Ecto neural progenitor cell (in vitro differentiated cells): Measurements from ENCODE around the gene MTERF4.
"Not testable (repeated sequence)": the region's sequence is repeated elsewhere in the genome, so short reads cannot be mapped to it uniquely, and the experiment has no call there.

Experiments
- DNase-seq: peaks from one replicate; pipeline ENCODE4 v3.0.0-alpha.2; 2018; ENCODE audit warnings: low spot score

MTERF4 gene

DNA sequence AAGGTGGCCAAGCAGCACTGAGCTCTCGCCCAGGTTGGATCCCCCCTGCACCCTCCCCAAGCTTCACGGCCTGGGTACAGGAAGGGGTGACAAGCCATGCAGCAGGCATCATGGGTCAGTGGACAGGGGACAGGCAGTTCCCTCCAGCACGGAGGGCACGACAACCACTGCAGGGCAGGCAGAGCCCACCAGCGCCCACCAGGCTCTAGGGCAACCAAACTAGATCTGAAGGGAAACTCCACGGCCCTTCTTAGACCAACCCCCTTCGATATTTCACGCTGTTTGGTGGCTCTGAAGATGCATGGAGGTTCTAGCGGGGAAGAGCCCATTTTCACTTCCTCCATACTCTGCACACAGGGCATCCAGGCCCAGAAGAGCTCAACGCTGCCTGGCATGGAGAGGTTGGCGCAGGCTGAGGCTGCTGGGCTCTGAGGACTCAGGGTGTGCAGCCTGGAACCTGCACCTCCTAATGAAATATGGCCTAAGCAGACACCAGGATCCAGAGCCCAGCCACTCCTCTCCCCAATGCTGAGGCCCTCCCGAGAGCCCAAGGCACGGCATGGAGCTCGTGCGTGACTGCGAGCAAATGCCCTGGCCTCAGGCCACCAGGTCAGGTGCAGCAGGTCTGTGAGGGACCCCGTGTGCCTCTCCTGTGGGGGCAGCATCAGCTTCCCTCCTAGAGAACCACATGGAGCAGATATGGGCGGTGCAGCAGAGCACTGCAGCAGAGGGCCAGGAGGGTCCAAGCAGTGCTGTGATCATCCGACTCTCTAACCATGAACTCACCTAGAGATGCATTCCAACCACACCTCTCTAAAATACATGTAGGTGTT is 8.7 kb upstream of the MTERF4 start:
- DNase-seq = no peak

DNA sequence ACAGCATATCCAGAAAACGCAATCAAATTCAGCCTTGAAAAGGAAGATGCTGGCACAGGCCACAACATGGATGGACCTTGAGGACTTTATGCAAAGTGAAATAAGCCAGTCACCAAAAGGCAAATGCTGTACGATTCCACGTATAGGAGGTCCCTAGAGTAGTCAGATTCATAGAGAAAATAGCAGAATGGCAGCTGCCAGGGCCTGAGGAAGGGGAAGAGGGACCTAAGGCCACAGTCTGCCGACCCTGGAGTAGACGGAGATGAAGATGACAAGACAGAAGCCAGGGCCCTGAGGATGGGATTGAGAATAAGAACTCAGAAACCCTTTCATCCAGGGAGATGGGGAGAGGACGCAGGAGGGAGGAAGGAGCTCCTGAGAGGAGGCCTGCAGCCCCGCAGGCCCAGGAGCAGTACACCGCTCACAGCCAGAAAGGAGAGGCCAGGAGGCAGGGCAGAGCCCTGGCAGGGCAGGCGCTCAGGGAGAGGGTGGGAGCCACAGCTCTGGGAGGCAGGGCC is 8.1 kb upstream of the MTERF4 start:
- no peak for DNase-seq

DNA sequence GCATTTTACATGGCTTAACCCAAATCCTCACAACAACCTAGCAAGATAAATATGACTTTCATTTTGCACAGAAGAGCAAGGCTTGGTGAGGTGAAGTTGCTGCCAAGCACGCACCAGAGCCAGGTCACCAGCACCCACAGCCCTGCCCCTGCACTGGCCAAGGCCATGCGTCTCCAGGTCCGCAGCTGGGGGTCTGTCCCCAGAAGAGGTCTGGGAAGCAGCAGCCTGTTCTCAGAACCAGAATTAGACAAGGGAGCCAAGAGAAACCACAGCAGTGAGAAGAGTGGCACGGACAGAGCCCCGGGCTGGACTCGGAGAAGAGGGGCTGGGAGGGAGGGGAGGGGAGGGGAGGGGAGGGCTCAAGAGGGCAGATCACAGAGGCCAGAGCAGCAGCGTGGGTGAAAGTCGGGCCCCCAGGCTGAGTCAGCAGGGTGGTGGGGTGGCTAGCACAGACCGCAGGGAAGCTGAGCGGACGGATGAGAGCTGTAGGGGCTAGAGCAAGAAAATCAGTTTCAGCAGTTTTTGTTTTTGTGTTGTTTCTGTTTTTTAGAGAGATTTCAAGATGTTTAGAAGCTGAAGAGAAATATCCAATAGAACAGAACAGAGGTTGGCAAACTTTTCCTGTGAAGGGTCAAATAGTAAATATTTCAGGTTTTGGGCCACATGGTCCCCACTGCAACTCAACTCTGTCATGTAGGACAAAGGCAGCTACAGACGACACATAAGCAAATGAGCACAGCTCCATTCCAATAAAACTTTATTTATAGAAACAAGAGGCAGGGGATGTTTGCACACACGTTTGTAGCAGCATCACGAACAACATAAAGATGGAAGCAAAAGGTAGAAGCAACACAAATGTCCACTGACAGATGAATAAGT is 7.4 kb upstream of the MTERF4 start:
- no peak for DNase-seq

DNA sequence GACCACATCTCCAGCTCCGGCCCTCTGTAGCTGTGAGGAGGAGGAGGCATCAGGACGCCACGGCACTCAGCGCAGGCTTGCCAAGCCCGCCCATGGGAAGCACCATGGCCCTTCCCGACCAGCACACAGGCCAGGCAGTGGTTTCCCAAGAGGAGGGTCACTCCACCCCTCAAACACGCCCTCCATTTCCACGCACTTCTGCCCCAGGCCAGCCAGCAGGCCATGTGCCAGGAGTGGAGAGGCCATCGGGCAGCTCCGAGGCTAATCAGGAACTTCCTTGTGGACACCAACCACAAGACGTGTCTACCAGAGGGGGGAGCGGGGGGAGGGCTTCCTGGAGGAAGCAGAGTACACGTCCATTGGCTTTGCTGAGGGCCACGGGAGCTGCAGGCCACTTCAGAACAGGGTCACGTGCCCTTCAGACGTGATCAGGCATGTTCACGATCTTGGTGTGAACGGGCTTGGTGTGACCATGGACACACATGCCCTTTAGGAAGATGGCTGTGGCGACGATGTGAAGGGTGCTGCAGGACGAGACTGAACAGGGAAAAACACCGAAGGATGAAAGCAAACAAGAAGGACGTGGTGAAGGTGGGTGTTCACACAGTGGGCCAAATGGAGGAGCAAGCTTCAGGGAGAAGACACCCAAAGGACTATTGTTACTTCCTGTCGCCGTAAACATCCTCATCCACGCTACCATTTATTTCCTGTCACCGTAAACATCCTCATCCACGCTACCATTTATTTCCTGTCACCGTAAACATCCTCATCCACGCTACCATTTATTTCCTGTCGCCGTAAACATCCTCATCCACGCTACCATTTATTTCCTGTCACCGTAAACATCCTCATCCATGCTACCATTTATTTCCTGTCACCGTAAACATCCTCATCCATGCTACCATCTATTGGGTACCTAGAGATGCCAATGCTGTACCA is 6.5 kb upstream of the MTERF4 start:
- DNase-seq = no peak

DNA sequence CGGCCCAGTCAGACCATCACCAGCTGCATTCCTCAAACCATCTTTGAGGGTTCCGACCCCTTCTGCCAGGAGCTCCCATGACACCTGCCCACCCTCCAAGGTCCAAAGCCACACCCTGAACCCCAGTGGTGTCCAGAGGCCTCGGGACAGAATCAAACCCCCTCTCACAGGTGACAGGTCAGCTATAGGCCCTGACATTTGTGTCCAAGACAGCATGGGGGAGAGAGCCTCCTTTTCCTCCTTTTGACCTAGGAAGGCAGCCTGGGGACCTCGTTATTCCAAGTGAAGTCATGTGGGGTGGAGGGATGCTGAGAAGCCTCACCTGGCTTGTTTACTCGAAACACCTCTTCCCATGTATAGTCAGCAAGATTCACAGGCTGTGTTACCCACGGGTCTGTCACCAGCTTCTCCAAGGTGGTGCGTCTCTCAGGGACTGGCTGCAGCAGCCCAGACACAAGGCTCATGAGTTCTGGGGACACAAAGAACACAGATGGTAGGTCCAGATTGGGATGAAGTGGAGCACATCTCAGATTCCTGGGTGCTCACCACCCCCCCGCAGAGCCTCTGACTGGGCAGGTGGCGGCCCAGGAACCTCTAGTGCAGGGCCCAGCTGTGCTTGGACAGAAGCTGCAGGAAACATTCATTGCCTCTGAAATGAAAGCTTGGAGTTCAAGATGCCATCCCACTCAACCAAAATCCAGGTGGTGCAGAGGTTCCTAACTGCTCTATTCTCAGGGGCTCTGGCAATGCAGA is 5.1 kb upstream of the MTERF4 start:
- no peak for DNase-seq

DNA sequence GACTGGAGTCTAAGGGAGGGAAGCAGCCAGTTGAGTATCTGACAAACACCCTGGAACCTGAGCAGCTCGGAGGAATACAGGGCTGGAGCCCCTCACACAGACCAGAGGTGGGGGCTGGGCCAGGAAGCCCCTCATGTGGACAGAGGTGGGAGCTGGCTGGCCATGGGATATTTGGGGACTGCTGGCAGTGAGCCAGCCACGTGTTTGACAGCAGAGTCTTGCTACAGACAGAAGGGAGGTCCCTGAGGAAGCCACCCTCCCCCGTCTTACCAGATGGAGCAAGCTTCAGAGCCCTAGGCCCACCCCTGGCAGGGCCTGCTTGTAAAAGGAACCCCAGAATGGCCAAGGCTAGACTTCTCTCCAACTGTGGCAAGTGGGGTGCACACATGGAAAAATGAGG is 3.6 kb upstream of the MTERF4 start:
- no peak for DNase-seq

DNA sequence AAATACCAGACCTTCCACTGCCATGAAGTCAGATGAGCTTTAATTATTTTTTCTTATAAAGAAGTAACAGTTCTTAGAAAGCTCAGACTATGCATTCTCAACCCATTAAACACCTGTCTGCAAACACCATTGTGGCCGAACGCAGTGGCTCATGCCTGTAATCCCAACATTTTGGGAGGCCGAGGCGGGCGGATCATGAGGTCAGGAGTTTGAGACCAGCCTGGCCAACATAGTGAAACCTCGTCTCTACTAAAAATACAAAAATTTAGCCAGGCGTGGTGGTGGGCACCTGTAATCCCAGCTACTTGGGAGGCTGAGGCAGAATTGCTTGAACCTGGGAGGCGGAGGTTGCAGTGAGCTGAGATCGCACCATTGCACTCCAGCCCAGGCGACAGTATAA is 2.5 kb upstream of the MTERF4 start:
- not testable (repeated sequence) for DNase-seq

DNA sequence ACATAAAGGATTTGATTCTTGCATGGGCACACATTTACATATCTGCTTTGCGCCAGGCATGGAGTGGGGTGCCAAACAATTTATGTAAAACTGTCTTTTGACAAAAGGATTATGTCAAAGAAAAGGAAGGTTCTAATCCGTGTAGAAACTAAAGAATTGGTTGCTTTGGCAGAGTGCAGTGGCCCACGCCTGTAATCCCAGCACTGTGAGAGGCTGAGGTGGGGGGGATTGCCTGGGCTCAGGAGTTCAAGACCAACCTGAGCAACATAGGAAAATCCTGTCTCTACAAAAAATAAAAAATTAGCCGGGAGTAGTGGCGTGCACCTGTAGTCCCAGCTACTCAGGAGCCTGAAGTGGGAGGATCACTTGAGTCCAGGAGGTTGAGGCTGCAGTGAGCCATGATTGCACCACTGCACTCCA is 1.1 kb upstream of the MTERF4 start:
- DNase-seq = no peak

DNA sequence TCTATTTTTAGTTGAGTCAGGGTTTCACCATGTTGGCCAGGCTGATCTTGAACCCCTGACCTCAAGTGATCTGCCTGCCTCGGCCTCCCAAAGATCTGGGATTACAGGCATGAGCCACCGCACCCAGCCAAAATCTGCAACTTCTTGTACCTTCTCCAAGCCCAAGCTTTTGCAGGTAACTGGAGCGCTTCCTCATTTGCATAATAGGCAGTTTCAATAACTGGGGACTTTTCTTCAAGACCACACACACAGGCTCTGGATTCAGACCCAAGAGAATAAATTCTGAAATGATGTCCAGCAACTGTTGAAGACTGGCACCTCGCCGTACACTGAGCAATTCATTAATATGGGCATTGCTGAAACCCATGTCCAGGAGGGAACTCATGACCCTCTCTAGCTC is 2.8 kb downstream of the MTERF4 start:
- DNase-seq = no peak

DNA sequence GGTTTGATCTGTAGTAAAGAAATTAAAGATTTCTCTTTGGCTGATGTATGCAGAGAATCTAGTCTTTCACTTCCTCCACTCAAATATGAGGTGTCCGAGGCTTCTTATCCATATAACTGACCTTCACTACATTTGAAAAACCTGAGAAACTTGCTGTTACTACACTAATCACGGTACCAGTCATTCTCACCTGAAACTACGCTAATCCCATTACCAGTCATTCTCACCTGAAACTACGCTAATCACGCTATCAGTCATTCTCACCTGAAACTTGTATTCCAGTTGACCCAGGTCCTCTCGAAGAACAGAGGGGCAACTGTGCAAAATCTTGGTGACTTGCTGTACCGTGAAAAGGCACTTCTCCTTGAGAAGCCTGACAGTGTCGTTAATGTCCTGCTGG is 5.1 kb downstream of the MTERF4 start:
- DNase-seq = no peak

DNA sequence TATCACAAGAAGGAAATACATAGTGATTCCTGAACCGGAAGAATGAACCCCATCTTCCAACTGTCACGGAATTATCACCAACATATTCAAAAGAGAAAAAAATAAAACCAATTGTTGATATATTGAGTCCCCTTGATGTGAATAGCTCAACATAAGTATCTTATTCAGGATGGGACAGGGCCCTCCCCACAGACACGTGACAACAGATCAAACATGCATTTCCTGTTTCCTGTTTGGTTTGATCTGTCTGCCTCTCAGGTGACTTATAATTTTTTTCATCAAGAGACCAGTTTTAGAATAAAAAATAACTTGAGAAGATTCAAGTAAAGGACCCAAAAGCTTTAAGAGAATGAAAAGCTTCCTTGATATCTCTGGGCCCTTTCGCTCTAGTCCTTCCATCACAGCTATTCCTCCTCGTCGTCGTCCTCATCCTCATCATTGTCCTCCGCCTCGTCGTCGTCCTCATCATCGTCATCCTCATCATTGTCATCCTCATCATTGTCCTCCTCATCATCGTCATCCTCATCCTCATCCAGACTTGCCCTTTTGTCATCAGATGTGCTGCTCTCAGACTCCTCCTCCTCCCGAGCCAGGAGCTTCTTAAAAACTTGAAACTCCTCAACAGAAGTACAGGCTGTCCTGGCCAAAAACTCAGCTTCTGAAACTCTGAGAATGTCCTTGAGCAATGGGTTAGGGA is 6.3 kb downstream of the MTERF4 start:
- DNase-seq = no peak

DNA sequence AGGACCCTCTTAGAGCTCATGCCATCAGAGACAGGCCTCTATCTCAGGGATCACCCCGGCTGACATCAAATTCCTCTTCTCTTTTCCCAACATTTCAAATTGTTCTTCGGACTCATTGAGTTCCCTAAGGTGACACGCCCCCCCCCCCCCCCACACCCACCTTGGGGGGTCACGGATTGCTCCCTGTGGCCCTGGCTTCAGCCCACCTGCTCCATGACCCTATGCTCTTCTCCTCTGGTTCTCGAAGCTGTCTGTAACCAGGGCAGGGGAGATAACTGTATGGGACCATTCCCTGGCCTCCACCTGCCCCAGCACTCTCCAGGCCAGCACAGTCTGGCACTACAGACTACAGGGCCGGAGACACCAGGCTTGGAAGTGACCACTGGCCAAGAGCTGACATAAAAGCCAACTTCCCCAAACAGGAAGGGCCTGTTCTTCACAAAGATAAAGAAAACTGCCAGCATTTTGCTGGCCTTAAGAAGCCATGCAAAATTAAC is 7.1 kb downstream of the MTERF4 start:
- DNase-seq = no peak

DNA sequence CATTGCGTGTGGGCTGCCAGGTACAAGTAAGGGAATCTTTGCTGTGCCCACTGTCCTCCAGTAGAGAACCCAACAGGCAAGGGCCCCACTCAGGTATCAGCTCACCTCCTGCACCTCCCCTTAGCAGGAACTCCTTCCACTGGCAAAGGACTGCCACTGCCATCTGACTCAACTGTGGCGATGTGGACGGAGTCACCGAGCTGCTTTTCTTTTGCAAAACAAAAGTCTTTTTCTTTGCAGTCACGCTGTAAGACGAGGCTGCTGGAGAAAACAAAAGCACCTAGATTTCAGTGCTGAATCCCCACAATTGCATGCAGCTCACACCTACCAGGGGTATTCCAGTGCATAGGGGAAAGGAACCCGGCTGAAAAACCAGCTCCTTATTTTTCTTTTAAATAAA is 7.9 kb downstream of the MTERF4 start:
- no peak for DNase-seq

DNA sequence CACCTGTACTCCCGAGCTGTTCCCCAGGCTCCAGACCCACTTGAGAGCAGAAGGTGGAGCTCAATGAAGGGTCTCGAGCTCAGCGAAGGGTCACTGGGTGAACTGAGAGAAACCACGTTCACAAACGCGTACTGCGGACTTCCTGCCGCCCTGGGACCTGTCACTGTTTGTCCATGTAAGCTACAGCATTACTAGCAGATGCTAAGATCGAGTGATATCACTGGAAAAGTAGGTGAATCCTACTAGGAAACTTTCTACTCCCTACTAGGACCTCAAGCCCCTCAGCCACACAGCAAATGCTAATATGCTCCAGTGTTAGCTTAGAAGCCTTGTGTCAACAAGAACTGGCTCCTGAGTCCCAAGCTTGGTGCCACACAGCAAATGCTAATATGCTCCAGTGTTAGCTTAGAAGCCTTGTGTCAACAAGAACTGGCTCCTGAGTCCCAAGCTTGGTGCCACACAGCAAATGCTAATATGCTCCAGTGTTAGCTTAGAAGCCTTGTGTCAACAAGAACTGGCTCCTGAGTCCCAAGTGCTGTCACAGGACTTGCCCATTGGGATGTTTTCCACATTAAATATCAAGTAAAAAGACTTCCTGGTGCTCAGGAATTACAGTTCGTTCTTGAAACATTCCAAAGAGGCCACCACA is 8.8 kb downstream of the MTERF4 start:
- not testable (repeated sequence) for DNase-seq

DNA sequence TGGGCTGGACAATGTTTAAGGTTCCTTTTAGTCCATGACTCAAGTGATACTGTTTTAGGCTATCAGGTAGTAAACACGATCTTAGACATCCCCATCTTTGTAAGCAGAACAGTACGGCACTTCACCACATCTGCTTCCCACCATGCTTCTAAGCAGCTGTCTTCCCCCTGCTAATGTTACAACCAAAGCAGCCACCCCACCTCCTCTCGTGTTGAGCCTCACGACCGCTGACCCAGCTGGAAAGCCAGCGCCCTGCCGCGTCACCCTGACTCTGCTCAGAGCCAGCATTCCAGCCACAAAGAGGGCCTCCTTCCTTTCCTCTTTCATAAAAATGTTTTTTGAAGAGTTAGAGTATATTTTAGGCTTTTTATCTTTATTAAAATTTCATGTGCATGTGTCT is 9.4 kb downstream of the MTERF4 start:
- no peak for DNase-seq

DNA sequence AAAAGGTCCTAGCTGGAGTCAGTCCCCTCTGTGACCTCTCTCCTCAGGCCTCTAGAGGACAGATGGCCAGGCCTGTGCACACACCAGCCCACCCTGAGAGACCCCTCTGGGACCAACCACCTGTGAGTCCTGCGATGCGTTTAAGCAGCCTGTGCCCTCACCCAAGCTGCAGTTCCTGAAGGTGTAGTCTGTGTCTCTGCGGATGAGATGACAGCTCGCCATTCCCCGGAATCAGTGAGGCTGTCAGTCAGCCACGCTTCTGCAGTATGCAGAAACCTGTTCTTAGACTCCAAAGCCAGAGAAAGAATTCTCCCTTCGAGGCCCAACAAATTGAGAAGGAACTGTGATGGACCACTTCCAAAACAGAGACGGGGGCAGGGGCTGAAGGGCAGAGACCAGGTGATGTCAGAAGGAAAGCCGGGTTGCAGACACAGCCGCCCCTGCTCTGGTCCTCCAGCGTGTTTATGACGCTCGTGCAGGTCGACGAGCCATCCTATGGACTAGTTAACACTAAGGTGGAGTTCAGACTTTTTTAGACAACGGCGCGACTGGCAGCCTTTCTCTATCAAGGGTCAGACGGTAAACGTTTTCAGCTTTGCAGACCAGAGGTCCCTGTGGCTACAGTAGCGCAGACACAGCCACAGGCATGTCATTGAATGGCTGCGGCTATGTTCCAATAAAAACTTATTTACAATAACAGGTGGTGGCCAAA is 10.2 kb downstream of the MTERF4 start:
- DNase-seq = no peak

DNA sequence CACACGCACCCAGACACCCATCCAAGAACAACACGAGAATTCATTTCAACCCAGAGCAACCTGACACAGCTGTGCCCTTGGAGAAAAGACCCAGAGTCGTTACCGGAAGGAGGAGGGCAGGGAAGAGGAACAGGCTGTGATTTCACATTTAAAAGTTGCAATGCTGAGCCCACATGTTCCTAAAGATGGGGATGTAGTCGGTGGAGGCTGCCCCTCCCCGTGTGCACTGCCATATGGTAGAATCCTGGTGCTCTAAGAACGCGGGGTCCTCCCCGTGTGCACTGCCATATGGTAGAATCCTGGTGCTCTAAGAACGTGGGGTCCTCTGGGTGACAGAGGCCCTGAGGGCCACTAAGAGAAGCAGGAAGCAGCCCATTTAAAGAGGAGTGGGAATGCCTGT is 10.9 kb downstream of the MTERF4 start:
- DNase-seq = no peak

DNA sequence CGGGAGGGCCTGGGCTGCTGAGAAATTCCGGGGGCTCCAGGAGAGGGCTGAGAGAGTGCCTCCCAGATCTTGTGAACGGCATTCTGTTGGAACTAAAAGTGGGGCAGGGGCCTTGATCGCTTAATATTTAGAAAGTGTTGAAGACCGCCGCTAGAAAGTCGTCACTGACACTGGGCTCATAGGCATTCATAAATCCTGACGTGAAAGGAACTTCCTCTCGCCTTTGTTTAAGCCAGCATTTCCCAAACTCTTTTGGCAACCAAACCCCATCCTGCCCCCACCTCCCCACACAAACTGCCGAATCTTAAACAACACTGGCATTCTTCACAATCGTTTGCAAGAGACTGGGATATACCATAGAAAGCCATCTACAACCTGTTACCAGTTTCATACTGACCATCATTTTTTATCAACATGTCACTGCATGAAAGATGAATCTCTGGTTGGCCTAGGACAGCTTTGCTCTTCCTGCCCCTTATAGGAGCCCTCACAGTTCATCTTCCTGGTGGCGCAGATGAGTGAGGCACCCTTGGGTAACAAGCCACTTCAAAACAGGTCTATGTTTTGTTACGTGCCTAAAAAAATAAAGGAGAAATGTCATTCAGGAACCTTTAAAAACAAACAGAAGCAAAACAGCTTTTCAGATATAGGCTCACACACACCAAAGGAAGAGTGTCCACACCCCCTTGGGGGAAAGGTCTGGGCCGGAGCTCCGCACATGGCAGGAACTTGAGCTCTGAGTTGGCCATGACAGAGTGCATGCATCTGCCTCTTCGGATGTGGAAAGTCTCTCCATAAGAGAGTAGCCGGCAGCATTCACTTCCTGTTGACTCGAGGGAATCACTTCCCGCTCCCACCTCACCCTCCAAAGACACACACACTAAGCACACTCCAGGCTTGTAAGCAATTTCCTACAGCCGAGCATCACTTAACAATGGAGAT is 13.0 kb downstream of the MTERF4 start:
- DNase-seq = no peak
